Measurements from ENCODE around the gene RGS12.

Gene RGS12

GRCh38 chr4:3292571-3293400, at the start of gene RGS12:
RGS12 (plus strand) TSS chr4:3293021; CDS start chr4:3316171, 23,150 bp downstream.
- Histone ChIP-seq H3K4me1 (ENCODE audit: low read length) (peaks cover 5% of the 10 kb centered on the region; the same call in 1 of the 2 replicates), H3K36me3 (replicated peaks; ENCODE audit: low read depth, low read length) (no peaks in the 10 kb centered on the region), H4K20me1 (ENCODE audit: insufficient read depth, low read length) (no peaks in the 10 kb centered on the region), H3K9me3 (ENCODE audit: insufficient read depth, low read length) (no peaks in the 10 kb centered on the region), H3K79me2 (ENCODE audit: low read length) (no peaks in the 10 kb centered on the region), H2AFZ (ENCODE audit: low read depth, low read length) (no peak within 1 kb of the TSS), H3K4me3 (ENCODE audit: low read length) (peak within 1 kb of the TSS; percentile 89), H3K4me2 (ENCODE audit: low read length) (peak within 1 kb of the TSS; percentile 89), H3K27me3 (ENCODE audit: low read depth, low read length) (peaks cover 33% of the 10 kb centered on the region), H3K9ac (ENCODE audit: low read length) (peak within 1 kb of the TSS; percentile 61), H3K27ac (ENCODE audit: low read length) (no peak within 1 kb of the TSS)
- TF ChIP-seq EZH2phosphoT487 (IDR thresholded peaks at IDR 0.05; ENCODE audit: low read depth) (no peak), CTCF (IDR thresholded peaks at IDR 0.05; ENCODE audit: low read depth, low read length) (no peak)

GRCh38 chr4:3243136-3243780, 49.6 kb upstream of the RGS12 start:
- Histone ChIP-seq H3K9me3 (ENCODE audit: insufficient read depth, low read length) (no peaks in the 10 kb centered on the region), H3K79me2 (ENCODE audit: low read length) (no peaks in the 10 kb centered on the region), H3K4me1 (ENCODE audit: low read length) (peaks cover 29% of the 10 kb centered on the region), H3K27me3 (ENCODE audit: low read depth, low read length) (no peaks in the 10 kb centered on the region), H3K36me3 (replicated peaks; ENCODE audit: low read depth, low read length) (peaks cover 32% of the 10 kb centered on the region), H3K9ac (ENCODE audit: low read length) (no peak overlapping the region), H3K4me3 (ENCODE audit: low read length) (no peak overlapping the region), H3K4me2 (ENCODE audit: low read length) (0 out of 2 replicates have a peak overlapping the region, but pooled peaks have one; percentile 20), H4K20me1 (ENCODE audit: insufficient read depth, low read length) (peaks cover 37% of the 10 kb centered on the region), H3K27ac (ENCODE audit: low read length) (no peak overlapping the region), H2AFZ (ENCODE audit: low read depth, low read length) (no peak overlapping the region)
- TF ChIP-seq CTCF (IDR thresholded peaks at IDR 0.05; ENCODE audit: low read depth, low read length), result no peak
- no peak for TF ChIP-seq EZH2phosphoT487 (IDR thresholded peaks at IDR 0.05; ENCODE audit: low read depth)

GRCh38 chr4:3244002-3244401, 48.8 kb upstream of the RGS12 start:
- Histone ChIP-seq H3K4me3 (ENCODE audit: low read length) (no peak overlapping the region), H2AFZ (ENCODE audit: low read depth, low read length) (no peak overlapping the region), H3K79me2 (ENCODE audit: low read length) (no peaks in the 10 kb centered on the region), H3K27ac (ENCODE audit: low read length) (no peak overlapping the region; the same call in 1 of the 2 replicates), H3K9me3 (ENCODE audit: insufficient read depth, low read length) (no peaks in the 10 kb centered on the region), H3K36me3 (replicated peaks; ENCODE audit: low read depth, low read length) (peaks cover 29% of the 10 kb centered on the region), H3K4me2 (ENCODE audit: low read length) (peak overlapping the region; percentile 20), H4K20me1 (ENCODE audit: insufficient read depth, low read length) (peaks cover 35% of the 10 kb centered on the region), H3K4me1 (ENCODE audit: low read length) (peaks cover 29% of the 10 kb centered on the region), H3K27me3 (ENCODE audit: low read depth, low read length) (no peaks in the 10 kb centered on the region), H3K9ac (ENCODE audit: low read length) (no peak overlapping the region)
- no peak for TF ChIP-seq EZH2phosphoT487 (IDR thresholded peaks at IDR 0.05; ENCODE audit: low read depth)
- no peak for TF ChIP-seq CTCF (IDR thresholded peaks at IDR 0.05; ENCODE audit: low read depth, low read length)

GRCh38 chr4:3244747-3245146, 48.1 kb upstream of the RGS12 start:
- H3K27me3 ChIP-seq (ENCODE audit: low read depth, low read length), result no peaks in the 10 kb centered on the region
- TF ChIP-seq EZH2phosphoT487 (IDR thresholded peaks at IDR 0.05; ENCODE audit: low read depth) (no peak), CTCF (IDR thresholded peaks at IDR 0.05; ENCODE audit: low read depth, low read length) (no peak)
- H3K9me3 ChIP-seq (ENCODE audit: insufficient read depth, low read length), result no peaks in the 10 kb centered on the region
- peaks cover 29% of the 10 kb centered on the region for H3K4me1 ChIP-seq (ENCODE audit: low read length)
- no peak overlapping the region for H2AFZ ChIP-seq (ENCODE audit: low read depth, low read length)
- no peak overlapping the region; the same call in 1 of the 2 replicates for H3K27ac ChIP-seq (ENCODE audit: low read length)
- H3K9ac ChIP-seq (ENCODE audit: low read length), result no peak overlapping the region
- no peak overlapping the region for H3K4me3 ChIP-seq (ENCODE audit: low read length)
- peak overlapping the region; percentile 20; the same call in 1 of the 2 replicates for H3K4me2 ChIP-seq (ENCODE audit: low read length)
- H4K20me1 ChIP-seq (ENCODE audit: insufficient read depth, low read length), result peaks cover 35% of the 10 kb centered on the region
- H3K36me3 ChIP-seq (replicated peaks; ENCODE audit: low read depth, low read length), result peaks cover 25% of the 10 kb centered on the region
- no peaks in the 10 kb centered on the region for H3K79me2 ChIP-seq (ENCODE audit: low read length)
